Cortex of kidney (tissue), 1 donor: Measurements from ENCODE around the gene CORO1C.
"Not testable (repeated sequence)": the region's sequence is repeated elsewhere in the genome, so short reads cannot be mapped to it uniquely, and the experiment has no call there.

Experiments
- DNase-seq: peaks from one replicate; lab custom pipeline; 2025; lab: John Stamatoyannopoulos, UW

The CORO1C gene

GRCh38 chr12:108633534-108634248 is 97.6 kb downstream of the CORO1C start, which contains the start of gene SELPLG:
Gene SELPLG (minus strand): TSS chr12:108633894. CDS start chr12:108624307, 9,587 bp downstream.
- no peak for DNase-seq

- DNase-seq = no peak
Observed at GRCh38 chr12:108633081-108633533, 98.2 kb downstream of the CORO1C start.

- DNase-seq = not testable (repeated sequence)
Observed at GRCh38 chr12:108631261-108631660, 100.1 kb downstream of the CORO1C start.

GRCh38 chr12:108630481-108631207 is 100.7 kb downstream of the CORO1C start:
- DNase-seq = no peak

- no peak for DNase-seq
Observed at GRCh38 chr12:108629824-108630476, 101.4 kb downstream of the CORO1C start.

- DNase-seq = no peak
Observed at GRCh38 chr12:108629151-108629550, 102.2 kb downstream of the CORO1C start.

- no peak for DNase-seq
Observed at GRCh38 chr12:108627134-108627920, 104.0 kb downstream of the CORO1C start.

- no peak for DNase-seq
Observed at GRCh38 chr12:108625228-108625627, 106.1 kb downstream of the CORO1C start.

GRCh38 chr12:108623577-108623976 is 107.7 kb downstream of the CORO1C start:
- no peak for DNase-seq

GRCh38 chr12:108622921-108623514 is 108.3 kb downstream of the CORO1C start:
- no peak for DNase-seq

GRCh38 chr12:108622421-108622820 is 108.9 kb downstream of the CORO1C start:
- no peak for DNase-seq

GRCh38 chr12:108621161-108621560 is 110.2 kb downstream of the CORO1C start:
- no peak for DNase-seq

GRCh38 chr12:108620236-108620879 is 111.0 kb downstream of the CORO1C start:
- DNase-seq = no peak

GRCh38 chr12:108619369-108620160 is 111.8 kb downstream of the CORO1C start:
- DNase-seq = no peak

GRCh38 chr12:108618953-108619274 is 112.4 kb downstream of the CORO1C start:
- not testable (repeated sequence) for DNase-seq

GRCh38 chr12:108618079-108618952 is 113.0 kb downstream of the CORO1C start:
- no peak for DNase-seq

GRCh38 chr12:108616941-108617858 is 114.1 kb downstream of the CORO1C start:
- no peak for DNase-seq

- DNase-seq = no peak
Observed at GRCh38 chr12:108616359-108616758, 115.0 kb downstream of the CORO1C start.
